GM21447 (cell line): ENCODE measurements around the gene ADCK2.
A peak's percentile ranks its signal among the peaks of the same experiment; 100 is the strongest.
"Not testable (repeated sequence)": the region's sequence is repeated elsewhere in the genome, so short reads cannot be mapped to it uniquely, and the experiment has no call there.

Source experiments
- ATAC-seq: cut with Tn5 transposase; IDR thresholded peaks from one replicate; pipeline ENCODE4 v1.9.1; 2021; ENCODE audit not compliant: unreplicated experiment

Gene ADCK2

GRCh38 chr7:140645166-140645900 lies 27.4 kb upstream of the ADCK2 start:
- ATAC-seq, result no peak

DNA sequence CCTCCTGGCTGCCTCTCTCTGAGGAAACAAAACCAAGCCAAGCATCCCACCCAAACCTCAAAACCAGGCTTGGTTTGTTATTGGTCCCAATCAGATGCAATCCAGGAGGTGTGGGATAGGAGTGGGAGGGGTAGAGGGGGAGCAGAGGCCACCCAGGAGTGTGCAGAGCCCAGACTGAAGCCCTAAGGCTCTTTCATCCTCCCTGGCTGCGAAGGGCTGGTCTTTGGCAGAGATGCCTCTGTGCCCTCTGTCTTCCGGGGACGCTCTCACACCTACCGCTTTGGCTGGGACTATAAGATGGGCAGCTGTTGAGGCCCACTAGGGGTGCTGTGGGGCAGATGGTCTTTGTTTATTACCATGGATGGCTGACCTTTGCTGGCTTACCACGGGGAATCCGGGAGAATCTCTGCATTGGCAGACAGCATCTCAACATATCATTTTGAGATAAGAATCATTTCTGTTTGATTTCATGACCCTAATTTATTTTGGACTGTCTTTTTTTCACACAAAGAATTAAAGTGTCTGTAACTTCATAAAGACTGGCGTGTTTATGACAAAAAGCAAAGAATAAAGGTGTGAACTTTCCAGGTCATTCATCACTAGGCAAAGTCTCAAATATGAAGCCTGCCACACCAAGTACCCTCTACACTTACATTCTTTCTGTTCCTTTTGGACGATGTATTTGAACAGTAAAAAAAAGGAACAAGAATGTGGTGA lies 25.7 kb upstream of the ADCK2 start:
- ATAC-seq, result peak; percentile 91

- no peak for ATAC-seq
Observed at GRCh38 chr7:140649556-140650205, 23.1 kb upstream of the ADCK2 start.

GRCh38 chr7:140650367-140650766 lies 22.4 kb upstream of the ADCK2 start:
- ATAC-seq, result no peak

DNA sequence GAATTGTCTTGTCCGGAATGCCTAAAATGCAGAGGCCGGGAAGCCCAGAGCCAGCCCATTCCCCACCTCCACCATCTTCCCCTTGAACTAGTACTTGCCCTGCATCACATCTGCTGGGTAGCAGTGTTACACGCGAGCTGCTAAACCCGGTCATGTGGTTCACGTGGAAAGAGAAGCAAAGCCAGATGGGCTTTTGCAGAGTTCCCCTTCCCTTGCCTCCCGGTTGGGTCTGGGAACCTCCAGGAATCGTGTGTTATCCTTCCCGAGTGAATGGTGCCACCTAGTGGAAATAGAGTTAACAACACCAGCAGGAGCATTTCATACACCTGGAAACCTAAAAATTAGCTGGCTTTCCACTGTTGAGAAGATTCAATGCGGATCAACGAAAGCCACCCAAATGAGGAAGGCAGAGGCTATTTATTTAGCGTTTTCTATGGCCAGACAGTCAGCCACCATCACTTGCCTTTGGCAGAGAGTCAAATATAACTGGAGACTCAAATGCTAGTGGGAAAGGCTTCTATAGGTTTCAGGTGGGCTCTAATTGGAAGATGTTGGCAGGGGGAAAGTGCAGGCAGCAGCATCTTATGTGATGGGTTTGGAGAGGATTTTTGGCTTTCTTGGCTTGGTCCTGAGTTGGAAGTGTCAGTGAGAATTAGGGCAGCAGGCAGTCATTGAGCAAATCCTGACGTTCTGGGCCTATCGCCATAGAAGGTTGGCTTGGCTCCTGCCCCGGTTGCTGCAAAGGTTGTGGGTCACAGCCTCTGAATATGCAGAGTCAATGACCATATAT lies 19.2 kb upstream of the ADCK2 start:
- no peak for ATAC-seq

- ATAC-seq, result no peak
Observed at GRCh38 chr7:140654109-140654387, 18.7 kb upstream of the ADCK2 start.

GRCh38 chr7:140654661-140655060 lies 18.1 kb upstream of the ADCK2 start:
- no peak for ATAC-seq

DNA sequence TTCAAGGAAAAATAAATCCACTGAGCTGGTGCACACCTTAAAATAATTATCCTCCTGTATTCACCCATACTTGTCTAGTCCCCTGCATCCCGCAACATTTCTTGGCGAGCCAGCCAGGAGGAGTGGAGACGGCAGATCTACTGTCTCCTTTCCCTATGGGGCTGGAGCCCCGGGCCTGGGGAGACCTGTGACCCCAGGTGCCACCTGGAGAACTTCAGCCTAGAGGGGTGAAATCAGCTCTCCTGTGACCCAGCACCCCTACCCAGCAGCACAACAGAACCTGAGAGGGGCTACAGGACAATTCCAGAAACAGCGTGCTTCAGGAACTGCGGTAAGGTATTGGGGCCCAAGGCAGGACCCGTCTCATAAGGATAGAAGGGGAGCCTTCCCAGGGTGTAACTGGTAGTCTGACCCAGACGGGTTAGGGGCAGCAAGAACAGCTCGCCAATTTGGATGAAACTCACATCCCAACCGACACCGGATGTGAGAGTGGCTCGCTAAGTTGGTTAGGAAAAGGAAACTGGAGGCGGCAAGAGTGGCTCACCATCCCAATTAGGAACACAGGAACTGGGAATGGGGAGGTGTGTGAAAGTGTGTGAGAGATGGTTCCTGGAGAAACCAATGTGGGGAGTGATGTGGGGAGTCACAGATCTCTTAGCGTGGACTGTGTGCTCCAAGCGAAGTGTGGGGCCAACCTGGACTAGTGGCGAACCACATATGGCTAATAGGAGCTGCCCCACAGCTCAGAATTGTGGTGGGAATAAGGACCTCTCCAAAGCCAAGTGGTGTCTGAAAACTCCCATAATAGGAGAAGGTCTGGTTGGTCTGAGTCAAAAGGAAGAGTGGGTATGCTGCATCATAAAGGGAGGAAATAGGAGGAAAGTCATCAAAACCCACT lies 17.0 kb upstream of the ADCK2 start:
- no peak for ATAC-seq

DNA sequence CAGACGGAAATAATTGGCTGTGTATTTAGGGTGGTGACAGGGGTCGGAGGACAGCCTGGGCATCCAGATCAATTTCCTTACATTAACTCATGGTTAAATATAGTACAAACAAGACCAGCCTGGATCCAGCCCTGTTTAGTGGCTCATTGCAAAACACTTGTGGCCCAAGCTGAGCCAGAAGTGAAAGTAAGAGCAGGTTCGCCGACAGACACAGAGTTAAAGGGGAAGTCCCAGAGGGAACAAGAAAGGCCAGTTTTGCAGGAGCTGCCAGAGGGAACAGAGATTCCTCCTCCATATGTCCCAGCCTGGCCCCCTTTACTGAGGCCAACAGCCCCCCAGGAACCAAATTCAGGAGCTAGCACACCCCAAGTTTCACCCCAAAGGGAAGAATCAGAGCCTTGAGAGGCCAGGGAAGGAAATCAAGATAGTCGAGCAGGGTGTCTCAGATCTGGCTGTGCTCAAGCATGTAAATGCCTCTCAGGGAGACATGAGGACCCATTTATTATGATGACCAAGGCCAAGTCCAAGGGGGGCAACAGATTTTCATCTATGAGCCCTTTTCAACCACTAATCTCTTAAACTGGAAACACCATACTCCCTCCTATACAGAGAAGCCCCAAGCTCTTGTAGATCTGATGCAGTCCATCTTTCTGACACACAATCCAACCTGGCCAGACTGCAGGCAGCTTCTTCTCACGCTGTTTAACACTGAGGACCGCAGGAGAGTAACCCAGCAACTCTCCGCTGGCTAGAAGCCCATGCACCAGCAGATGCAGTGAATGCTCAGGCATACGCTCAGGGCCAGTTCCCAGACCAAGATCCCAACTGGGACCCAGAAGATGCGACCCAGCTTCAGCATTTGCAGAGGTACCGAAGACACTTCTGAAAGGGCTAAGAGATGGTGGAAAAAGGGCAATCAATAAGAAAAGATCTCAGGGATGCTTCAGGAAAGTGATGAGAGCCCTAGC lies 15.9 kb upstream of the ADCK2 start:
- ATAC-seq, result peak; percentile 95

DNA sequence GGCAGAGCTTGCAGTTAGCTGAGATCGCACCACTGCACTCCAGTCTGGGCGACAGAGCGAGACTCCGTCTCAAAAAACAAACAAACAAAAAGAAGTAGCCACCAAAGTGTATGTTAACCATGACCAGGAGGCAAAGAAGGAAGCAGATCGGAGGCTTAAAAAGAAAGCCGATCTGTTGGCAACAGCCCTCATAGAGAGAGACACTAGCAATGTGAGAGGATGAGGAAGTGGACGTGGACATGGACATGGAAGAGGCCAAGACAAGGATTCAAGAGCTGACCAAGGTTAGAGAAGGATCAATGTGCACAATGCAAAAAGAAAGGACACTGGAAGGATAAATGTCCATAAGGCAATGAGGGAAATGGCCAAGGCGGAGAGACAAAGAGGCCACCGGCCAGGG lies 14.9 kb upstream of the ADCK2 start:
- ATAC-seq, result no peak

- ATAC-seq, result no peak
Observed at GRCh38 chr7:140659856-140660255, 12.9 kb upstream of the ADCK2 start.

- no peak for ATAC-seq
Observed at GRCh38 chr7:140661124-140661523, 11.6 kb upstream of the ADCK2 start.

DNA sequence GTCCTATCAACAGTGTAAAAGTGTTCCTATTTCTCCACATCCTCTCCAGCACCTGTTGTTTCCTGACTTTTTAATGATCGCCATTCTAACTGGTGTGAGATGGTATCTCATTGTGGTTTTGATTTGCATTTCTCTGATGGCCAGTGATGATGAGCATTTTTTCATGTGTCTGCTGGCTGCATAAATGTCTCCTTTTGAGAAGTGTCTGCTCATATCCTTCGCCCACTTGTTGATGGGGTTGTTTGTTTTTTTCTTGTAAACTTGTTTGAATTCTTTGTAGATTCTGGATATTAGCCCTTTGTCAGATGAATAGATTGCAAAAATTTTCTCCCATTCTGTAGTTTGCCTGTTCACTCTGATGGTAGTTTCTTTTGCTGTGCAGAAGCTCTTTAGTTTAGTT lies 9.8 kb upstream of the ADCK2 start:
- not testable (repeated sequence) for ATAC-seq

- no peak for ATAC-seq
Observed at GRCh38 chr7:140667476-140667875, 5.3 kb upstream of the ADCK2 start.

DNA sequence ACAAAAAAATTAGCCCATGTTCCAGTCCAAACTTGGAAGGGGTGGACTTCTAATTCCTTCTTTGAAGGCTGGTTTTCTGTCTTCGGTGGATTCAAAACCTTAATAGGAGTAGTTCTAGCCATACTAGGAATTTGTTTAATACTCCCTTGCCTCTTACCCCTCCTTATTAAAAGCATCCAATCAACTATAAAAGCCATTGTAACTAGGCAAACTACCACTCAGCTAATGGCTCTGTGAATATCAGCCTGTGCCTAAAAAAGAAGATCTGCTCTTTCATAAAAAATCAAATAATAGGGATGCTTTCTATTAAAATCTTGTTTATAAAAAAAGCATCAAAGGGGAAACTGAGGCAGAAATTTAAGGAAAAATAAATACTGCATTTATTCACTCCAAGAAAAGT lies 4.1 kb upstream of the ADCK2 start:
- no peak for ATAC-seq

GRCh38 chr7:140669352-140669751 lies 3.4 kb upstream of the ADCK2 start:
- ATAC-seq, result no peak

DNA sequence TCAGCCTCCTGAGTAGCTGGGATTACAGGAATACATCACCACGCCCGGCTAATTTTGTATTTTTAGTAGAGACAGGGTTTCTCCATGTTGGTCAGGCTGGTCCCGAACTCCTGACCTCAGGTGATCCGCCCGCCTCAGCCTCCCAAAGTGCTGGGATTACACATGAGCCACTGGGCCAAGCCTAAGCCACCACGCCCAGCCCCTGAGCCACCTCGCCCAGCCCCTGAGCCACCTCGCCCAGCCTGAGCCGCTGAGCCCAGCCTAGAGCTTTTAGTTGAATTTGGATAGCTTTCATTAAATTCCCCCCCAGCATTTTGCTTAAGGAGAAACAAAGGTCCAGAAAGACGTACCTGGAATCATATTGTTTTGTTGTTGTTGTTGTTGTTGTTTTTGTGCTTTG lies 2.9 kb upstream of the ADCK2 start:
- not testable (repeated sequence) for ATAC-seq

- ATAC-seq, result no peak
Observed at GRCh38 chr7:140670343-140670935, 2.3 kb upstream of the ADCK2 start.

DNA sequence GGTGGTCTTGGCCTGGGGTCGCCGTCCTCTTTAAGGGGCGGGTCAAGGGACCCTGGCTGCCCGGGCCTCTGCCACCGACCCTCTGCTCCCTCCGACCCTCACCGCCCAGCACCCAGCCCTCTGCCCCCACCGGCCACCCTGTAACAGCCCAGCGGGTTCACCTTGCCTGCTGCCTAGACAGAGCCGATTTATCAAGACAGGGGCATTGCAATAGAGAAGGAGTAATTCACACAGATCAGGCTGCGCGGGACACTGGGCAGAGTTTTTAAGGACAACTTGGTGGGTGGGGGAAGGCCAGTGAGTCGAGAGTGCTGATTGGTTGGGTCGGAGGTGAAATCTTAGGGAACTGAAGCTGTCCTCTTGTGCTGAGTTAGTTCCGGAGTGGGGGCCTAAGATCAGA lies 779 bp upstream of the ADCK2 start:
- no peak for ATAC-seq
